GM21737 (cell line): ENCODE data around the gene MVB12B.

Experiments
- ATAC-seq: cut with Tn5 transposase; IDR thresholded peaks from one replicate; pipeline ENCODE4 v1.9.1; 2021; ENCODE audit warnings: mild to moderate bottlenecking, moderate library complexity; ENCODE audit not compliant: unreplicated experiment

Gene MVB12B

GRCh38 chr9:126486276-126486675, 159.6 kb downstream of the MVB12B start:
- no peak for ATAC-seq

GRCh38 chr9:126487856-126488255, 161.2 kb downstream of the MVB12B start:
- no peak for ATAC-seq

- ATAC-seq = no peak
Measured at GRCh38 chr9:126488310-126488709, 161.7 kb downstream of the MVB12B start.

- no peak for ATAC-seq
Measured at GRCh38 chr9:126488881-126489404, 162.3 kb downstream of the MVB12B start.

GRCh38 chr9:126489581-126490213, 163.1 kb downstream of the MVB12B start:
- no peak for ATAC-seq

GRCh38 chr9:126490214-126490631, 163.6 kb downstream of the MVB12B start:
- no peak for ATAC-seq

GRCh38 chr9:126490871-126491567, 164.4 kb downstream of the MVB12B start:
- no peak for ATAC-seq

GRCh38 chr9:126491568-126491879, 164.9 kb downstream of the MVB12B start:
- ATAC-seq = no peak

- no peak for ATAC-seq
Measured at GRCh38 chr9:126491949-126492348, 165.3 kb downstream of the MVB12B start.

GRCh38 chr9:126494264-126494663, 167.6 kb downstream of the MVB12B start:
- ATAC-seq = no peak

- no peak for ATAC-seq
Measured at GRCh38 chr9:126494746-126495145, 168.1 kb downstream of the MVB12B start.

GRCh38 chr9:126495411-126496180, 169.0 kb downstream of the MVB12B start:
- no peak for ATAC-seq

- ATAC-seq = no peak
Measured at GRCh38 chr9:126496181-126496576, 169.6 kb downstream of the MVB12B start.

- no peak for ATAC-seq
Measured at GRCh38 chr9:126496781-126497659, 170.4 kb downstream of the MVB12B start.

- ATAC-seq = no peak
Measured at GRCh38 chr9:126497660-126498275, 171.1 kb downstream of the MVB12B start.

- ATAC-seq = no peak
Measured at GRCh38 chr9:126498331-126498730, 171.7 kb downstream of the MVB12B start.

- ATAC-seq = no peak
Measured at GRCh38 chr9:126499005-126499910, 172.6 kb downstream of the MVB12B start.

- ATAC-seq = no peak
Measured at GRCh38 chr9:126499911-126500599, 173.4 kb downstream of the MVB12B start.
